Stimulated activated CD4-positive, alpha-beta T cell treated with anti-CD3 and anti-CD28 coated beads, Interleukin-2, amount 100 ng/mL, for 24 hours (primary cell): Measurements from ENCODE around the gene ANO2.

ENCODE experiments used
- DNase-seq, 2 donors: peaks; one replicate each; pipeline ENCODE4 v3.0.0-alpha.2; 2020

The ANO2 gene

DNA sequence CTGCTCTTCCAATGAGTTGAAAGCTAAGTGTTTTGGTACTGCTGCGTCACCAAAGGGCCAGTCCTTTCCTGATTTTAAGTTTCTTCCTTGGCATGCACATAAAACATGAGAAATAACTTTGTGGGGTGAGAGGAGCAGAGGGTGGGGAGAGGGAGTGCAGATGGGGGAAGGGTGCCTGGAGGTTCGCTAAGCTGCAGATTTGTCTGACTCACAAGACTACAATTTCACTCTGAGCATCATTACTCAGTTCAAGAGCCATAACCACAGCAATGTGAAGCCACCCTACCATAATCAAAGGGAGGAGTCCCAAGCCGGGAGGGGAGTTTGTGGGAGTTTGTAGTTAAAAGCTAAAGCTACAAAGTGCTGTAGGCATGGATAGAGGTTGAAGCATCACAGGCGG, 136.1 kb downstream of the ANO2 start:
- DNase-seq: no peak

GRCh38 chr12:5807514-5808219, 137.4 kb downstream of the ANO2 start:
- no peak for DNase-seq

DNA sequence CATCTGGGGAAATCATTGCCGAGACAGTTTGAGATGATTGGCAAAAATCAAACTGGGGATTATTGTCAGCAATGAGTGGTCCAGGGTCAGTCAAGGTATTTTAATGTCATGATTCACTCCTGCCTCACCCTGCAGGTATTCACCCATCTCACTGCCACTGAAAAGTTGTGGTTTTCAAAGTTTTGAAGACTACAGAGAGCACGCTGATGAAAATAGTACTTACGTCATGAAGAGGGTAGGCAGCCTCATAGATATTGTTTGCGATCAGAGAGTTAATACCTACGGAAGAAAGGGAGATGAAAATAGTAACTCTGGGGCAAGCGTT, 138.0 kb downstream of the ANO2 start:
- DNase-seq: no peak

GRCh38 chr12:5806371-5807089, 138.5 kb downstream of the ANO2 start:
- DNase-seq: no peak

DNA sequence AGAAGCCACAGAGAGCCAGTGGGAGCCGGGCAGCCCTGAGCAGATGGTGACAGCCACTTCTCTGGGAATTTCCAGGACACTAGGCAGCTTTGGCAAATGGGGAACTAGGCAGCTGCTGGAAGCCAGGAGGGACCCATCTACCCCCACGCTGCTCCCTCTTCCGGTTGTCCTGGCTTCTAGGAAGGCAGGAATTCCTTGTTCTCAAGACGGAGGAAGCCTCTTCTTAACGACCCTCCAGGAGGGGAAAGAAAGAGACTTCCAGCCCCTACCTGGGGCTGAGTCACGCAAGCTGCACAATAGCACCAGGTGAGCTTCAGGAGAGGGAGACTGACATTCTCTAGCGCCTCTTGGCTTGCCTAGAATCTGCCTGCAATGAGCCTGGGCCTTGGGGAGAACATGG, 141.5 kb downstream of the ANO2 start:
- no peak for DNase-seq

GRCh38 chr12:5798242-5799015, 146.6 kb downstream of the ANO2 start:
- DNase-seq: no peak

DNA sequence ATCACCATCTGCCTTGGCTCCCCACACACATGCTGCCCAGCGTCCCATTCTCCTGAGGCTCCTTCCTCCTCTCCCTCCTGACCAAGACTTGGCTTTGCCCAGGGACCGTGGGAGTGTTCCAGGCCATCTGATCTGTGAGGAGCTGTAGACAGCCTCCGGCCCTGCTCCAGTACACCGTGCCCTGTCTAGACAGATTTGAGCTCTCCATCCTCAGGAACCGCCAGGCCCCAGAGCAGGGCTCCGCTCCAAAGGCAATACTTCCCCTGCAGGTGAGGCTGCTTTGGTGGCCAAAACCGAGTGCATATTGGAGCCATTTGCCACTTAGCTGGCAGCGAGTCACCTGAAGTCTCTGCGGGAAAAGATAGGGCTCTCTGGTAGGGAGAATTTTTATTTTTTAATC, 147.4 kb downstream of the ANO2 start:
- no peak for DNase-seq

DNA sequence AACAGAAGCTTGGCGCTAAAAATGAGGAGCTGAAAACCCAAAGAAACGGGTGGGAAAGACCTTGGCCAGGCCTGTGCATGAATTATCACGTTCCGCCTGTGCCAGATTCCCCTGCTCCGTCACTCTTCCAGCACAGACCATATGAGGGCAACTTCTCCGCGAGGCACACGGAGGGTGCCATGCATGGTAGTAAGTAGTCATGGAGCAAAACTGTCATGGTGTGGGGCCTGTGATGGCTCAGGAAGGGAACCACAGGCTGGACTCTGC, 148.2 kb downstream of the ANO2 start:
- DNase-seq: no peak

GRCh38 chr12:5796171-5796958, 148.7 kb downstream of the ANO2 start:
- DNase-seq: peak in 1 of 2 donors; percentile 42

- DNase-seq: no peak
These were observed 150.9 kb downstream of the ANO2 start for GRCh38 chr12:5794156-5794555.

GRCh38 chr12:5792343-5792742, 152.7 kb downstream of the ANO2 start:
- no peak for DNase-seq

GRCh38 chr12:5789469-5789968, 155.5 kb downstream of the ANO2 start:
- DNase-seq: no peak

DNA sequence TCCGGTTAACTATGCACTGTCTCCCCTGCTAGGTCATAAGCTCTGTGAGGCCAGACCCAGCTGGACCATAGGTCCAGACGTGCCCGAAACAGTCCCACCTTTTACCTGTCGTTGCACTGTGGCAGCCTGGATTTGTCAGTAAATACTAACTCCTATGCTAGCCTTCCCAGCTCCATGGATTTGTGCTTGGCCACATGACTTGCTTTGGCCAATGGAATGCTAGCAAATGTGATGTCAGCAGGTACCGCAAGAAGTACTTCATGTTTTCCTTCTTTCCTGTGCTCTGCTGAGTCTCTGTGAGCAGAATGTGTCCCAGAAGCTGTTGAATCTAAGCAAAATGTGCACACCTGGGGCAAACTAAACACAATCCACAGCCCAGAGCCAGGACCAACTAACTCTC, 157.2 kb downstream of the ANO2 start:
- no peak for DNase-seq

GRCh38 chr12:5785601-5786000, 159.5 kb downstream of the ANO2 start:
- no peak for DNase-seq

- no peak for DNase-seq
These were observed 160.5 kb downstream of the ANO2 start for GRCh38 chr12:5784462-5785130.

- DNase-seq: no peak
These were observed 161.7 kb downstream of the ANO2 start for GRCh38 chr12:5783289-5783920.

- no peak for DNase-seq
These were observed 164.5 kb downstream of the ANO2 start for GRCh38 chr12:5780536-5780935.

GRCh38 chr12:5779401-5779800, 165.7 kb downstream of the ANO2 start:
- DNase-seq: no peak

DNA sequence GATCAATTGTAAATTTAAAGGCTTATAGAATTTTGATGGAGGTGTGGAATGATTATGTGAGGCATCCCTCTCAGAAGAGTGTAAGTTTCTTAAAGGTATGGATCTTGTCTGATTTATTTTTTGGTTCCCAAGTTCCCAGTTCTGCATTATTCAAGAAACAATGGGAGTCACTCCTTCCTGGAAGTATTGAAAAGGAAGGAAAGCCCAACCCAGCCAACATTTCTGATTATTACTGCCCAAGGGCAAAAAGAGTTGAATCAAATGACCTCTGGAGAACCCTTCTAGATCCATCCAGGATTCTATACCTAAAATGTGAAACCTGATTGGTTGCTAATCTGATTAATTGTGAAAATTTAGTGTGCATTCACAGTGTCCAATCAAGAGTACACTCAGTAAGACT, 166.2 kb downstream of the ANO2 start:
- no peak for DNase-seq

DNA sequence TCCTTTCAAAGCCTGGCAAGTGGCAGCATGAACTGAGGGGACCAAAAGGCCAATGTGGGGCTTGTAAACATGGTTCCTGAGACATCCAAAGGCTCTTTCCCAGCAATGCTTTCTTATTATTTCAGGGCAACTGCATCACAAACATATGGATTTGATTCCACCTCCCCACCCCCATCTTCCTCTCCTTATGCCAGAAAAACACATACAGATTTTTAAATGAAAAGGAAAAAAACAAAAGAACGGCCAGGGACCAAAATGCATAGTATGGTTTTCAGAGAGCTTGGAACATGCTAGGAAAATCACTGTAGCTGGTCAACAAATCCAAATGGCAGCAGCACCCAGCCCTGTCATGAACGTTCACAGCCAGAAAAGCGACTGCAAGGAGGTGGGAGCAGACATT, 167.6 kb downstream of the ANO2 start:
- no peak for DNase-seq

GRCh38 chr12:5776091-5776490, 169.0 kb downstream of the ANO2 start:
- DNase-seq: no peak

GRCh38 chr12:5773550-5773949, 171.5 kb downstream of the ANO2 start:
- DNase-seq: no peak
